Type B pancreatic cell (in vitro differentiated cells): Measurements from ENCODE around the gene GABARAPL2. TPM values are rescaled to one million over a fixed set of nuclear protein-coding genes. Genes with fewer than 3 reads are reported as not detected.
"Not testable (repeated sequence)": the region's sequence is repeated elsewhere in the genome, so short reads cannot be mapped to it uniquely, and the experiment has no call there.

ENCODE experiments used
- DNase-seq: peaks from one replicate; pipeline ENCODE4 v3.0.0; 2021; ENCODE audit warnings: mixed read lengths; ENCODE audit not compliant: unreplicated experiment; ENCODE audit errors: extremely low spot score
- H3K27ac Mint-ChIP-seq: 2 replicates; pipeline ENCODE4 v1.8.0; 2021; ENCODE audit warnings: mild to moderate bottlenecking, mixed read lengths
- H3K27me3 Mint-ChIP-seq: 2 replicates; pipeline ENCODE4 v1.8.0; 2021; ENCODE audit warnings: mixed read lengths
- H3K36me3 Mint-ChIP-seq: 2 replicates; pipeline ENCODE4 v1.8.0; 2021; ENCODE audit warnings: mixed read lengths
- H3K4me1 Mint-ChIP-seq: one replicate; pipeline ENCODE4 v1.8.0; 2021; ENCODE audit warnings: mixed read lengths; ENCODE audit not compliant: unreplicated experiment
- H3K4me3 Mint-ChIP-seq: 2 replicates; pipeline ENCODE4 v1.8.0; 2021; ENCODE audit warnings: mild to moderate bottlenecking, mixed read lengths
- H3K9me3 Mint-ChIP-seq: 2 replicates; pipeline ENCODE4 v1.8.0; 2021; ENCODE audit warnings: mixed read lengths
- total RNA-seq: library from RNA; stranded (reverse); gene quantifications from 2 replicates; pipeline ENCODE4 v1.2.1, GENCODE V29; 2021; ENCODE audit warnings: low replicate concordance
- TF ChIP-seq, protein P1 (sequence below): fragments of 200-600 bp; sonication (generic); conservative IDR thresholded peaks from 2 replicates; pipeline ENCODE4 v1.5.0; 2021; ENCODE audit warnings: antibody characterized with exemption, mild to moderate bottlenecking

Gene GABARAPL2
- total RNA-seq, 1 donor from 2014 or later = 85.6 TPM

- Mint-ChIP-seq H3K27ac (no peak overlapping the region), H3K27me3 (no peaks in the 10 kb centered on the region), H3K4me3 (no peak overlapping the region), H3K36me3 (peaks cover 4% of the 10 kb centered on the region), H3K4me1 (peaks cover 7% of the 10 kb centered on the region), H3K9me3 (no peaks in the 10 kb centered on the region)
- no peak for DNase-seq
- TF ChIP-seq, protein P1, sequence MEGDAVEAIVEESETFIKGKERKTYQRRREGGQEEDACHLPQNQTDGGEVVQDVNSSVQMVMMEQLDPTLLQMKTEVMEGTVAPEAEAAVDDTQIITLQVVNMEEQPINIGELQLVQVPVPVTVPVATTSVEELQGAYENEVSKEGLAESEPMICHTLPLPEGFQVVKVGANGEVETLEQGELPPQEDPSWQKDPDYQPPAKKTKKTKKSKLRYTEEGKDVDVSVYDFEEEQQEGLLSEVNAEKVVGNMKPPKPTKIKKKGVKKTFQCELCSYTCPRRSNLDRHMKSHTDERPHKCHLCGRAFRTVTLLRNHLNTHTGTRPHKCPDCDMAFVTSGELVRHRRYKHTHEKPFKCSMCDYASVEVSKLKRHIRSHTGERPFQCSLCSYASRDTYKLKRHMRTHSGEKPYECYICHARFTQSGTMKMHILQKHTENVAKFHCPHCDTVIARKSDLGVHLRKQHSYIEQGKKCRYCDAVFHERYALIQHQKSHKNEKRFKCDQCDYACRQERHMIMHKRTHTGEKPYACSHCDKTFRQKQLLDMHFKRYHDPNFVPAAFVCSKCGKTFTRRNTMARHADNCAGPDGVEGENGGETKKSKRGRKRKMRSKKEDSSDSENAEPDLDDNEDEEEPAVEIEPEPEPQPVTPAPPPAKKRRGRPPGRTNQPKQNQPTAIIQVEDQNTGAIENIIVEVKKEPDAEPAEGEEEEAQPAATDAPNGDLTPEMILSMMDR = no peak
Measured at GRCh38 chr16:75590920-75591843, 25.0 kb downstream of the GABARAPL2 start.

DNA sequence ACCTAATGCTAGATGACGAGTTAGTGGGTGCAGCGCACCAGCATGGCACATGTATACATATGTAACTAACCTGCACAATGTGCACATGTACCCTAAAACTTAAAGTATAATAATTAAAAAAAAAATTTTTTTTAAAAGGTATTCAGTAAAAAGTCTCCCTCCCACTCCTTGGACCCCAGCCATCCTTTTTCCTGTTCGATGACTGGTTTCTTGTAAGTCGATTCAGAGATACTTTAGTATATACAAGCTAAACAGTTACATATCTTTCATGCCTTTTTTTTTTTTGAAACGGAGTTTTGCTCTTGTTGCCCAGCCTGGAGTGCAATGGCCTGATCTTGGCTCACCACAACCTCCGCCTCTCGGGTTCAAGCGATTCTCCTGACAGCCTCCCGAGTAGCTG is 25.7 kb downstream of the GABARAPL2 start:
- H3K36me3 Mint-ChIP-seq, H3K27ac Mint-ChIP-seq, H3K4me1 Mint-ChIP-seq, H3K4me3 Mint-ChIP-seq, H3K9me3 Mint-ChIP-seq, DNase-seq, H3K27me3 Mint-ChIP-seq: not testable (repeated sequence)

GRCh38 chr16:75593308-75593707 is 27.1 kb downstream of the GABARAPL2 start:
- Mint-ChIP-seq H3K27me3 (no peaks in the 10 kb centered on the region), H3K36me3 (peaks cover 15% of the 10 kb centered on the region), H3K4me1 (peaks cover 7% of the 10 kb centered on the region), H3K27ac (no peak overlapping the region), H3K4me3 (no peak overlapping the region), H3K9me3 (no peaks in the 10 kb centered on the region)
- TF ChIP-seq, protein P1 = no peak
- no peak for DNase-seq

DNA sequence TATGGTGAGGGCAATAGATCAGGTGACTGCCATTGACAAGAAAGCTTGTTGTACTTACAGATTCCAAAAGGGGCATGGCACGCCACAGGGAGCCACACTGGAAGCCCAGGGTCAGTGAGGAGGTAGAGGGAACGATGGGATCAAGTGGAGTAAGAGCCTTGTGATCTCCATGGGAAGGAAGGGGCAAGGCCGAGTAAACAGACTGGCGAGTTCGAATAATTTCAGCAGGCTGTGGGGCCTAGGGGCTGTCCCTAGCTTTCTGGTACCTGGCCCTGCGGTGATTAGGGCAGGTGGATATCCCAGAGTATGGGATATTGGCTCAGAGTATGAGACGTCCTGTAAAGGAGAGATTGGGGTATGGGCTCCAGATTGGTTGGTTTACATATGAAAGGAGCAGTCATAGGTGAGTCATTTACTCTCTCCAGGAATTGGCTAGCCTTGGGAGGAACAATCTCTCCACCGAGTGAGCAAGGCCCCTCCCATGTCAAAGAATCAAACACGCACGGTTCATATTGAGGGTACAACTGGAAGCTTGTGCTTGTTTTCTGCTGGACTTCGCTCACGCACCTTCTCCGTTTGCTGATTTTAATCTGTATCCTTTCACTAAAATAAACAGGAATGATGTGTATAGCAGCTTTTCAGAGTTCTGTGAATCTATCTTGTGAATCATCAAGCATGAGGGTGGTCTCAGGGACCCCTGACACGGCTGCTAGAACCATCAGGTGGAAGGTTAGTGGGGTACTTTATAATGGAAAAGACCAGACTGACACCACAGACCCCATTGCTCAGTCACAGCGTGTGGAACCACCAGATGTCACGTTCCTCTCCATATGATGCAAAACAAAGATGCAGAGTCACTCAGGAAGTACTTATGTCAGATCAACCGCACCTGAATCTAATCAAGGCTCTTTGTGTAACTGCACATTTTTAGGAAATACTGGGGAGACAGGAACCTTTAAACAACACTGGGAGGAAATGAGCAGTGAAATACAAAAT is 27.9 kb downstream of the GABARAPL2 start:
- H3K4me1 Mint-ChIP-seq = peaks cover 7% of the 10 kb centered on the region
- peaks cover 15% of the 10 kb centered on the region for H3K36me3 Mint-ChIP-seq
- TF ChIP-seq, protein P1 = no peak
- peak overlapping the region; percentile 3 for H3K27ac Mint-ChIP-seq
- no peak for DNase-seq
- H3K27me3 Mint-ChIP-seq = no peaks in the 10 kb centered on the region
- H3K4me3 Mint-ChIP-seq = no peak overlapping the region
- no peaks in the 10 kb centered on the region for H3K9me3 Mint-ChIP-seq

- Mint-ChIP-seq H3K27ac (no peak overlapping the region), H3K27me3 (no peaks in the 10 kb centered on the region), H3K9me3 (no peaks in the 10 kb centered on the region), H3K4me3 (no peak overlapping the region), H3K4me1 (peaks cover 2% of the 10 kb centered on the region), H3K36me3 (peaks cover 42% of the 10 kb centered on the region)
- DNase-seq = no peak
- TF ChIP-seq, protein P1 = no peak
Measured at GRCh38 chr16:75599452-75600277, 33.5 kb downstream of the GABARAPL2 start.
